ENCODE results near the gene DZIP1L. TPM values are rescaled to one million over a fixed set of nuclear protein-coding genes. Genes with fewer than 3 reads are reported as not detected.
"Not testable (repeated sequence)": the region's sequence is repeated elsewhere in the genome, so short reads cannot be mapped to it uniquely, and the experiment has no call there.

The DZIP1L gene
- total RNA-seq, 1 experiment from 2014 or later, result 3.8 TPM

DNA sequence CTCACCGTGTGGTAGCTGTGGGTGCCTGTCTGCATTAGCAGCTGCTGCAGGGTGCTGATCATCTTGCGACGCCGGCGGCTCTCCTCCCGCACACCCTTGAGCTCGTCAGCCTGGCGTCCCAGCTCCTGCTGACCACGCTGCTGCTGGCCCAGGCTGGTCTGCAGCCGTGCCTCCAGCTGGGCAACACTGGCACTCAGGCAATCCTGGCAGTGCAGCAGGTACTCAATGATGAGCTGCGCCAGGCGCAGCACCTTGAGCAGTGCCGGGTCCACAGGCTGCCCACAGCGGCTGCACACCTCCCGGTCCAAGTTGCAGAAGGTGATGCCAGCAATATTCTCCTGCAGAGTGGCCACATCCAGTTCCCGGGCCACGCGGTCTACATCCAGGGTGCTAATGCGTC, 11.9 kb downstream of the DZIP1L start:
- no peak for ATAC-seq
- CTCF ChIA-PET, result no interaction called here

DNA sequence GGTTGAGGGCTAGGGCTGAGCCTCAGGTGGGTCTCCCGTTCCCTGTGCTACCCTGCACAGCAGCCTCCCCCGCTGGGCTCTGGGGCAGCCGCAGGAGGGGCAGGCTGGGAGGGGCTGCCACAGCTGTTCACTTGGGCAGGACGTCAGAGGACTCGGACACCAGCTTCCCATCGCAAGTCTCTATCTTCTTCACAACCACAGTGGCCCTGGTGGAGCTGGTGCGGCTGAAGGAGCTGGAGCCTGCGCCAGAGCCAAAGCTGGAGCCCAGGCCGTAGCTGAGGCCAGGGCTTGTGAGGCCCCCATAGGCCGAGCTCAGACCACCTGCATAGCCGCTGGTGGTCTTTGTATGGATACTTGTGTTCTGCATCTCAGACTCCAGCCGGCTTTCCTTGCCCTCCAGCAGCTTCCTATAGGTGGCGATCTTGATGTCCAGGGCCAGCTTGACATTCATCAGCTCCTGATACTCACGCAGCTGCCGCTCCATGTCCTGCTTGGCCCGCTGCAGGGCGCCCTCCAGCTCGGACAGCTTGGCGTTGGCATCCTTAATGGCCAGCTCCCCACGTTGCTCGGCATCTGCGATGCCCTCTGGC, 14.0 kb downstream of the DZIP1L start:
- POLR2A ChIA-PET (ENCODE audit: unreplicated experiment); BruUV-seq (replicated peaks); H3K79me2 ChIP-seq (ENCODE audit: low read length): not testable (repeated sequence)

More for the DNA sequence above, 11.9 kb downstream of the DZIP1L start:
- H3K27me3 ChIP-seq (ENCODE audit: low read length), result no peaks in the 10 kb centered on the region
- H2AFZ ChIP-seq (ENCODE audit: low read length), result no peak overlapping the region
- no peak overlapping the region for H3K4me2 ChIP-seq (ENCODE audit: low read length)
- POLR2A ChIA-PET (ENCODE audit: unreplicated experiment), result no interaction called here
- DNase-seq, result no peak
- H3K9me3 ChIP-seq (ENCODE audit: low read length), result no peaks in the 10 kb centered on the region
- no peak overlapping the region for H3K27ac ChIP-seq (ENCODE audit: low read length)
- H3K4me1 ChIP-seq (ENCODE audit: insufficient read depth, low read length), result no peaks in the 10 kb centered on the region
- no peak overlapping the region for H3K4me3 ChIP-seq (ENCODE audit: low read length)
- no peak overlapping the region for H3K9ac ChIP-seq (ENCODE audit: low read length)
- no TSS peak for BruUV-seq (replicated peaks)
- no peak for TF ChIP-seq EZH2phosphoT487 (IDR thresholded peaks at IDR 0.05; ENCODE audit: borderline replicate concordance, low read length)
- TF ChIP-seq, protein P1, sequence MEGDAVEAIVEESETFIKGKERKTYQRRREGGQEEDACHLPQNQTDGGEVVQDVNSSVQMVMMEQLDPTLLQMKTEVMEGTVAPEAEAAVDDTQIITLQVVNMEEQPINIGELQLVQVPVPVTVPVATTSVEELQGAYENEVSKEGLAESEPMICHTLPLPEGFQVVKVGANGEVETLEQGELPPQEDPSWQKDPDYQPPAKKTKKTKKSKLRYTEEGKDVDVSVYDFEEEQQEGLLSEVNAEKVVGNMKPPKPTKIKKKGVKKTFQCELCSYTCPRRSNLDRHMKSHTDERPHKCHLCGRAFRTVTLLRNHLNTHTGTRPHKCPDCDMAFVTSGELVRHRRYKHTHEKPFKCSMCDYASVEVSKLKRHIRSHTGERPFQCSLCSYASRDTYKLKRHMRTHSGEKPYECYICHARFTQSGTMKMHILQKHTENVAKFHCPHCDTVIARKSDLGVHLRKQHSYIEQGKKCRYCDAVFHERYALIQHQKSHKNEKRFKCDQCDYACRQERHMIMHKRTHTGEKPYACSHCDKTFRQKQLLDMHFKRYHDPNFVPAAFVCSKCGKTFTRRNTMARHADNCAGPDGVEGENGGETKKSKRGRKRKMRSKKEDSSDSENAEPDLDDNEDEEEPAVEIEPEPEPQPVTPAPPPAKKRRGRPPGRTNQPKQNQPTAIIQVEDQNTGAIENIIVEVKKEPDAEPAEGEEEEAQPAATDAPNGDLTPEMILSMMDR (conservative IDR thresholded peaks at IDR 0.05; ENCODE audit: low read depth, low read length), result no peak
- no peaks in the 10 kb centered on the region for H3F3A ChIP-seq (ENCODE audit: low read length, unreplicated experiment)
- no peaks in the 10 kb centered on the region for H3K79me2 ChIP-seq (ENCODE audit: low read length)
- H3K36me3 ChIP-seq (ENCODE audit: low read depth, low read length), result no peaks in the 10 kb centered on the region
- no peaks in the 10 kb centered on the region for H4K20me1 ChIP-seq (ENCODE audit: low read length)
- intact Hi-C loops (cut with micrococcal nuclease), result no loop called here
- H3K9me2 ChIP-seq (replicated peaks; ENCODE audit: low read length), result no peaks in the 10 kb centered on the region

DNA sequence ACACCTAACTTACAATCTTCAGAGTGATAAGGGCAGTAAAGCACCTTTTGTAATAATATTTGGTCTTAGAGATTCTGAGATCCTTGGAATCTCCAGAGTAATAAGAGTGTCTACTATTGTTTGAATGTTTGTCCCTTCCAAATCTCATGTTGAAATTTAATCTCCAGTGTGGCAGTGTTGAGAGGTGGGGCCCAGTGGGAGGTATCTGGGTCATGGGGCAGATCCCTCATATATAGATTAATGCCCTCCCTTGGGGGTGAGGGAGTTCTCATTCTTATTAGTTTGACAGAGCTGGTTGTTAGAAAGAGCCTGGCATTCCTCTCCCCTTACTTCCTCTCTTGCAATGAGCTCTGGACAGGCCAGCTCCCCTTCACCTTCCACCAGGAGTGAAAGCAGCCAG, 16.0 kb downstream of the DZIP1L start:
- no peaks in the 10 kb centered on the region for H4K20me1 ChIP-seq (ENCODE audit: low read length)
- peaks cover 4% of the 10 kb centered on the region; the same call in 1 of the 2 replicates for H3K4me1 ChIP-seq (ENCODE audit: insufficient read depth, low read length)
- intact Hi-C loops (cut with micrococcal nuclease), result no loop called here
- no peak overlapping the region for H3K27ac ChIP-seq (ENCODE audit: low read length)
- ATAC-seq (no peak), DNase-seq (no peak)
- H3K79me2 ChIP-seq (ENCODE audit: low read length), result no peaks in the 10 kb centered on the region
- H3K4me2 ChIP-seq (ENCODE audit: low read length), result no peak overlapping the region
- POLR2A ChIA-PET (ENCODE audit: unreplicated experiment), result no interaction called here
- no peaks in the 10 kb centered on the region for H3F3A ChIP-seq (ENCODE audit: low read length, unreplicated experiment)
- CTCF ChIA-PET, result no interaction called here
- no peak overlapping the region for H3K9ac ChIP-seq (ENCODE audit: low read length)
- BruUV-seq (replicated peaks), result no TSS peak
- TF ChIP-seq, protein P1 (conservative IDR thresholded peaks at IDR 0.05; ENCODE audit: low read depth, low read length), result no peak
- TF ChIP-seq EZH2phosphoT487 (IDR thresholded peaks at IDR 0.05; ENCODE audit: borderline replicate concordance, low read length) (no peak), EZH2 (IDR thresholded peaks at IDR 0.05; ENCODE audit: low read length, unreplicated experiment) (no peak)
- no peaks in the 10 kb centered on the region for H3K9me3 ChIP-seq (ENCODE audit: low read length)
- no peaks in the 10 kb centered on the region for H3K27me3 ChIP-seq (ENCODE audit: low read length)
- no peaks in the 10 kb centered on the region for H3K9me2 ChIP-seq (replicated peaks; ENCODE audit: low read length)
- H3K4me3 ChIP-seq (ENCODE audit: low read length), result no peak overlapping the region
- H3K36me3 ChIP-seq (ENCODE audit: low read depth, low read length), result no peaks in the 10 kb centered on the region
- no peak overlapping the region for H2AFZ ChIP-seq (ENCODE audit: low read length)

More for the DNA sequence above, 14.0 kb downstream of the DZIP1L start:
- H3F3A ChIP-seq (ENCODE audit: low read length, unreplicated experiment); H3K4me2 ChIP-seq (ENCODE audit: low read length); H3K9me3 ChIP-seq (ENCODE audit: low read length); H3K4me1 ChIP-seq (ENCODE audit: insufficient read depth, low read length); H4K20me1 ChIP-seq (ENCODE audit: low read length); H3K27ac ChIP-seq (ENCODE audit: low read length); H3K9ac ChIP-seq (ENCODE audit: low read length); H3K27me3 ChIP-seq (ENCODE audit: low read length); ATAC-seq; intact Hi-C loops (cut with micrococcal nuclease); H3K36me3 ChIP-seq (ENCODE audit: low read depth, low read length); H3K4me3 ChIP-seq (ENCODE audit: low read length); H2AFZ ChIP-seq (ENCODE audit: low read length); DNase-seq; CTCF ChIA-PET; H3K9me2 ChIP-seq (replicated peaks; ENCODE audit: low read length): not testable (repeated sequence)
- TF ChIP-seq, protein P1 (conservative IDR thresholded peaks at IDR 0.05; ENCODE audit: low read depth, low read length), result peak; percentile 27; the same call in 1 of the 2 replicates

All from PC-3 (cell line).